ENCODE data around the gene LDLRAD3. TPM values are rescaled to one million over a fixed set of nuclear protein-coding genes. Genes with fewer than 3 reads are reported as not detected.

The LDLRAD3 gene
- total and polyA plus RNA-seq, 8 donors, result 2.5 to 6.8 (median 5.6) TPM

GRCh38 chr11:35935390-35935789 lies 8.5 kb upstream of the LDLRAD3 start:
- H3K4me1 ChIP-seq, result no peaks in the 10 kb centered on the region
- H3K27me3 ChIP-seq, result no peaks in the 10 kb centered on the region
- FAIRE-seq, result no peak
- no peaks in the 10 kb centered on the region for H3K36me3 ChIP-seq
- no peak for ATAC-seq
- no peak overlapping the region for H3K4me3 ChIP-seq
- intact Hi-C loops (cut with DNase I), result no loop called here
- 80 to 86% methylated on average over 1 of the region's 1 CpG for WGBS, 2 donors
- no peak overlapping the region for H3K27ac ChIP-seq
- no peak for TF ChIP-seq CTCF (IDR thresholded peaks at IDR 0.05)
- no peaks in the 10 kb centered on the region for H3K9me3 ChIP-seq
- DNase-seq, result no peak

- Histone ChIP-seq H3K27me3 (no peaks in the 10 kb centered on the region), H3K27ac (no peak overlapping the region), H3K9me3 (no peaks in the 10 kb centered on the region), H3K4me1 (no peaks in the 10 kb centered on the region), H3K4me3 (no peak overlapping the region), H3K36me3 (no peaks in the 10 kb centered on the region)
- intact Hi-C loops (cut with DNase I), result no loop called here
- 57 to 59% methylated on average over 3 of the region's 3 CpGs for WGBS, 2 donors
- no peak for FAIRE-seq
- TF ChIP-seq CTCF (IDR thresholded peaks at IDR 0.05), result no peak
- DNase-seq, result no peak
- no peak for ATAC-seq
These were observed 6.8 kb upstream of the LDLRAD3 start for GRCh38 chr11:35937111-35937510.

- intact Hi-C loops (cut with DNase I), result no loop called here
- no peaks in the 10 kb centered on the region for H3K36me3 ChIP-seq
- H3K27me3 ChIP-seq, result no peaks in the 10 kb centered on the region
- H3K27ac ChIP-seq, result no peak overlapping the region
- H3K4me3 ChIP-seq, result no peak overlapping the region
- ATAC-seq, result no peak
- no peak for TF ChIP-seq CTCF (IDR thresholded peaks at IDR 0.05)
- no peak for FAIRE-seq
- H3K9me3 ChIP-seq, result no peaks in the 10 kb centered on the region
- DNase-seq, result no peak
- H3K4me1 ChIP-seq, result no peaks in the 10 kb centered on the region
- 70 to 77% methylated on average over 6 of the region's 6 CpGs for WGBS, 2 donors
These were observed 6.2 kb upstream of the LDLRAD3 start for GRCh38 chr11:35937700-35938099.

- no peaks in the 10 kb centered on the region for H3K36me3 ChIP-seq
- no peak for ATAC-seq
- no peak overlapping the region for H3K4me3 ChIP-seq
- no peak for TF ChIP-seq CTCF (IDR thresholded peaks at IDR 0.05)
- H3K27ac ChIP-seq, result no peak overlapping the region
- H3K4me1 ChIP-seq, result peaks cover 0 to 2% (median 0%) of the 10 kb centered on the region in 3 donors
- no peaks in the 10 kb centered on the region for H3K9me3 ChIP-seq
- intact Hi-C loops (cut with DNase I), result no loop called here
- H3K27me3 ChIP-seq, result no peaks in the 10 kb centered on the region
- 78 to 79% methylated on average over 9 of the region's 9 CpGs for WGBS, 2 donors
- no peak for FAIRE-seq
- DNase-seq, result no peak
These were observed 5.6 kb upstream of the LDLRAD3 start for GRCh38 chr11:35938231-35938630.

GRCh38 chr11:35943309-35943708 lies 553 bp upstream of the LDLRAD3 start:
- H3K27ac ChIP-seq, result peak overlapping the region in 3 of 4 donors; percentile 3 to 54 (median 41)
- H3K27me3 ChIP-seq, result no peaks in the 10 kb centered on the region
- H3K4me3 ChIP-seq, result peak overlapping the region; percentile 48 to 72 (median 58)
- no peaks in the 10 kb centered on the region for H3K36me3 ChIP-seq
- H3K4me1 ChIP-seq, result peaks cover 0 to 3% (median 2%) of the 10 kb centered on the region in 3 donors
- peak; percentile 3 to 19 (median 6) for ATAC-seq
- WGBS, 2 donors, result 17 to 18% methylated on average over 9 of the region's 9 CpGs
- H3K9me3 ChIP-seq, result no peaks in the 10 kb centered on the region
- TF ChIP-seq CTCF (IDR thresholded peaks at IDR 0.05), result no peak
- FAIRE-seq, result no peak
- intact Hi-C loops (cut with DNase I), result no loop called here
- no peak for DNase-seq

All from pancreas (tissue), 10 donors.